Measurements from ENCODE around the gene ANKLE1.

- TF ChIP-seq CTCF (conservative IDR thresholded peaks at IDR 0.05; ENCODE audit: low read length) (no peak), EZH2phosphoT487 (IDR thresholded peaks at IDR 0.05; ENCODE audit: borderline replicate concordance) (no peak)
Measured at GRCh38 chr19:17294051-17294891, 12.6 kb downstream of the ANKLE1 start.
